Liver (tissue), 9 donors: ENCODE results near the gene ACACA. TPM values are rescaled to one million over a fixed set of nuclear protein-coding genes. Genes with fewer than 3 reads are reported as not detected.

ENCODE experiments used
- DNase-seq: peaks from one replicate; pipeline ENCODE4 v3.0.0-alpha.2; 2017; ENCODE audit warnings: low spot score
- H3K27ac ChIP-seq, 2 donors: one replicate each; pipeline ENCODE4 v1.7.0; 2013; ENCODE audit warnings: inconsistent platforms in 2 of 2, low read length in 2 of 2, control low read depth in 1 of 2, low read depth in 1 of 2, mild to moderate bottlenecking in 1 of 2
- H3K27me3 ChIP-seq, 4 donors: one replicate each; pipeline versions ENCODE4 v1.6.1 to v1.7.0; 2013; ENCODE audit warnings: low read length in 3 of 4, inconsistent platforms in 1 of 4, mild to moderate bottlenecking in 1 of 4, moderate library complexity in 1 of 4; ENCODE audit not compliant: control insufficient read depth in 4 of 4, insufficient read depth in 4 of 4
- H3K36me3 ChIP-seq, 4 donors: one replicate each; pipeline versions ENCODE4 v1.6.1 to v1.7.0; 2013; ENCODE audit warnings: low read length in 3 of 4, mild to moderate bottlenecking in 3 of 4, low read depth in 1 of 4, moderate library complexity in 1 of 4; ENCODE audit not compliant: control insufficient read depth in 4 of 4, insufficient read depth in 3 of 4
- H3K4me1 ChIP-seq, 4 donors: one replicate each; pipeline versions ENCODE4 v1.6.1 to v1.7.0; 2013; ENCODE audit warnings: low read length in 3 of 4, mild to moderate bottlenecking in 3 of 4, moderate library complexity in 1 of 4; ENCODE audit not compliant: control insufficient read depth in 4 of 4, insufficient read depth in 4 of 4
- H3K4me3 ChIP-seq, 3 donors: one replicate each; pipeline versions ENCODE4 v1.6.1 to v1.7.0; 2013; ENCODE audit warnings: low read length in 3 of 3, control low read depth in 1 of 3, low read depth in 1 of 3, mild to moderate bottlenecking in 1 of 3
- H3K9ac ChIP-seq, 2 donors: one replicate each; pipeline ENCODE4 v1.7.0; 2013; ENCODE audit warnings: low read length in 2 of 2, mild to moderate bottlenecking in 2 of 2, moderate library complexity in 2 of 2, control low read depth in 1 of 2, low read depth in 1 of 2
- H3K9me3 ChIP-seq, 4 donors: one replicate each; pipeline versions ENCODE4 v1.6.1 to v1.7.0; 2013; ENCODE audit warnings: low read length in 3 of 4; ENCODE audit not compliant: control insufficient read depth in 4 of 4
- ATF3 ChIP-seq: IDR thresholded peaks from 2 replicates; pipeline ENCODE4 v1.6.1; 2016; ENCODE audit warnings: antibody characterized with exemption
- CTCF ChIP-seq: fragments of 150-350 bp; IDR thresholded peaks from 2 replicates; pipeline ENCODE4 v1.5.1; 2017; ENCODE audit warnings: improper control_type of control experiment, low read depth, low read length; ENCODE audit not compliant: missing input control
- EGR1 ChIP-seq, 2 donors: IDR thresholded peaks; 2 replicates each; pipeline ENCODE4 v1.6.1; 2016 to 2018; ENCODE audit warnings: antibody characterized with exemption in 2 of 2, low read depth in 2 of 2
- HNF4A ChIP-seq, 2 donors: conservative IDR thresholded peaks; 2 replicates each; pipeline ENCODE4 v1.6.1; 2016; ENCODE audit warnings: antibody characterized with exemption in 2 of 2, mild to moderate bottlenecking in 2 of 2
- HNF4G ChIP-seq: IDR thresholded peaks from 2 replicates; pipeline ENCODE4 v1.6.1; 2016; ENCODE audit warnings: antibody characterized with exemption
- JUND ChIP-seq, 2 donors: IDR thresholded peaks; 2 replicates each; pipeline ENCODE4 v1.6.1; 2016; ENCODE audit warnings: antibody characterized with exemption in 2 of 2
- MAX ChIP-seq: IDR thresholded peaks from 2 replicates; pipeline ENCODE4 v1.6.1; 2016; ENCODE audit warnings: antibody characterized with exemption
- NR2F2 ChIP-seq: IDR thresholded peaks from 2 replicates; pipeline ENCODE4 v1.6.1; 2016; ENCODE audit warnings: antibody characterized with exemption
- RAD21 ChIP-seq, 2 donors: IDR thresholded peaks; 2 replicates each; pipeline ENCODE4 v1.6.1; 2016; ENCODE audit warnings: antibody characterized with exemption in 2 of 2, mild to moderate bottlenecking in 2 of 2
- REST ChIP-seq: IDR thresholded peaks from 2 replicates; pipeline ENCODE4 v1.6.1; 2016; ENCODE audit warnings: antibody characterized with exemption, mild to moderate bottlenecking
- RXRA ChIP-seq, 2 donors: IDR thresholded peaks; 2 replicates each; pipeline ENCODE4 v1.6.1; 2017 to 2018; ENCODE audit warnings: antibody characterized with exemption in 2 of 2, mild to moderate bottlenecking in 1 of 2
- SP1 ChIP-seq: IDR thresholded peaks from 2 replicates; pipeline ENCODE4 v1.6.1; 2018; ENCODE audit warnings: antibody characterized with exemption, mild to moderate bottlenecking
- TAF1 ChIP-seq: conservative IDR thresholded peaks from 2 replicates; pipeline ENCODE4 v1.6.1; 2016; ENCODE audit warnings: antibody characterized with exemption, mild to moderate bottlenecking
- YY1 ChIP-seq: IDR thresholded peaks from 2 replicates; pipeline ENCODE4 v1.6.1; 2016; ENCODE audit warnings: antibody characterized with exemption, mild to moderate bottlenecking
- ZBTB33 ChIP-seq: IDR thresholded peaks from 2 replicates; pipeline ENCODE4 v1.6.1; 2016; ENCODE audit warnings: antibody characterized with exemption
- WGBS: extraction: QIAGEN DNeasy Blood & Tissue Kit; methylation state at CpG from one replicate; pipeline ENCODE4 v1.1.7; 2013; 5-methylcytosine and 5-hydroxymethylcytosine counted together
- polyA plus RNA-seq, 2 donors: library from polyadenylated mRNA; stranded (reverse) in 1 of 2; unstranded in 1 of 2; fragments of 200-250 nt in 1 of 2; fragments of >200 nt in 1 of 2; fragmentation: Nextera tagmentation in 1 of 2; extraction: Ambion mirVana in 1 of 2; gene quantifications; one replicate each; pipeline versions ENCODE4 v1.2.1 to v1.2.3, GENCODE V29; 2013 to 2015
- total RNA-seq, 2 donors: library from RNA; depleted of rRNA; stranded (reverse); fragments of >200 nt; gene quantifications; one replicate each; pipeline ENCODE4 v1.2.3, GENCODE V29; 2014
- donor health status: healthy.
- donor health status: healthy.
- donor health status: healthy.
- donor health status: healthy.
- donor health status: healthy.

Gene ACACA
- total and polyA plus RNA-seq, 4 donors, result 14.8 to 49.5 (median 31.2) TPM

GRCh38 chr17:37118366-37119137, 288.1 kb downstream of the ACACA start:
- peaks cover 10 to 19% (median 12%) of the 10 kb centered on the region in 4 donors for H3K4me1 ChIP-seq
- no peak for DNase-seq
- WGBS, result 43% methylated on average over 3 of the region's 3 CpGs
- TF ChIP-seq EGR1 (IDR thresholded peaks at IDR 0.05; ENCODE audit: low read depth in 2 of 2), result peak in 1 of 2 donors; percentile 32
- TF ChIP-seq ZBTB33, result no peak
- TF ChIP-seq CTCF, result no peak
- no peak for TF ChIP-seq YY1
- peak; percentile 30 to 55 for TF ChIP-seq RXRA (IDR thresholded peaks at IDR 0.05)
- TF ChIP-seq TAF1, result no peak
- TF ChIP-seq SP1, result peak; percentile 58
- peak; percentile 23 to 54 for TF ChIP-seq HNF4A (conservative IDR thresholded peaks at IDR 0.05)
- peak; percentile 82 for TF ChIP-seq NR2F2
- no peak for TF ChIP-seq JUND (IDR thresholded peaks at IDR 0.05)
- peaks cover 4 to 26% (median 12%) of the 10 kb centered on the region in 4 donors for H3K36me3 ChIP-seq
- no peak overlapping the region for H3K4me3 ChIP-seq
- H3K9ac ChIP-seq, result no peak overlapping the region
- H3K27me3 ChIP-seq, result no peaks in the 10 kb centered on the region
- peak overlapping the region; percentile 38 to 69 for H3K27ac ChIP-seq
- no peaks in the 10 kb centered on the region for H3K9me3 ChIP-seq

- Histone ChIP-seq H3K27me3 (no peaks in the 10 kb centered on the region), H3K9ac (no peak overlapping the region), H3K4me3 (no peak overlapping the region), H3K27ac (peak overlapping the region; percentile 40 to 69), H3K4me1 (peaks cover 10 to 19% (median 12%) of the 10 kb centered on the region in 4 donors), H3K36me3 (peaks cover 8 to 31% (median 19%) of the 10 kb centered on the region in 4 donors), H3K9me3 (no peaks in the 10 kb centered on the region)
- no peak for DNase-seq
- 64% methylated on average over 7 of the region's 7 CpGs for WGBS
- TF ChIP-seq YY1 (peak; percentile 31), REST (no peak), TAF1 (no peak), RXRA (IDR thresholded peaks at IDR 0.05) (peak; percentile 26 to 62), ZBTB33 (no peak), CTCF (no peak), NR2F2 (no peak), EGR1 (IDR thresholded peaks at IDR 0.05; ENCODE audit: low read depth in 2 of 2) (no peak), ATF3 (no peak), RAD21 (IDR thresholded peaks at IDR 0.05) (peak; percentile 9 to 37), HNF4A (conservative IDR thresholded peaks at IDR 0.05) (peak; percentile 27 to 53), HNF4G (no peak), MAX (no peak)
These were observed 289.1 kb downstream of the ACACA start for GRCh38 chr17:37117373-37118142.
